Measurements from ENCODE around the gene CBFA2T2. TPM values are rescaled to one million over a fixed set of nuclear protein-coding genes. Genes with fewer than 3 reads are reported as not detected.

The CBFA2T2 gene
- polyA plus RNA-seq, 3 donors = 1.7 to 9.7 (median 4.9) TPM

DNA sequence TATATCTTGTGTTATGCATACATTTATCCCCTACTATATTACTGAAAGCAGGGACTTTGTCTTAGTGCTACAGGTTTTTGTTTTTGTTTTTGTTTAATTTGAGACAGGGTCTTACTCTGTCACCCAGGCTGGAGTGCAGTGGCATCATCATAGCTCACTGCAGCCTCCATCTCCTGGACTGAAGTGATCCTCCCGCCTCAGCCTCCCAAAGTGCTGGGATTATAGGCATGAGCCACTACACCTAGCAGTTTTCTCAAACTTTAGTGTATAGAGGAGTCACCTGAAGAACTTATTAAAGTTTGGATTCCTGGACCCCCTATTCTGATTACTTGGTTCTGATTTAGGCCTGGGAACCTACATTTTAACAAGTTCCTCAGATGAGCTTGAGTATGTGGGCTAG, 51.9 kb downstream of the CBFA2T2 start:
- Histone ChIP-seq H2AFZ (ENCODE audit: insufficient read depth, low read depth, low read length, poor library complexity, severe bottlenecking) (no peak overlapping the region), H3K4me3 (replicated peaks in 1 of 3; ENCODE audit: low read depth in 2 of 3, low read length in 3 of 3) (no peak overlapping the region), H3K27ac (ENCODE audit: low read depth in 1 of 2, low read length in 2 of 2) (no peak overlapping the region), H3K4me1 (ENCODE audit: control insufficient read depth in 1 of 2, insufficient read depth in 2 of 2, low read length in 2 of 2) (no peaks in the 10 kb centered on the region), H3K4me2 (replicated peaks; ENCODE audit: extremely low read depth, low read length, poor library complexity, severe bottlenecking) (no peak overlapping the region), H3K79me2 (ENCODE audit: insufficient read depth, low read length) (no peaks in the 10 kb centered on the region), H3K36me3 (replicated peaks in 1 of 2; ENCODE audit: control insufficient read depth in 1 of 2, insufficient read depth in 2 of 2, low read length in 2 of 2) (no peaks in the 10 kb centered on the region), H4K20me1 (ENCODE audit: insufficient read depth, low read length) (peaks cover 6% of the 10 kb centered on the region), H3K9me3 (replicated peaks in 1 of 2; ENCODE audit: control insufficient read depth in 1 of 2, insufficient read depth in 1 of 2, low read length in 2 of 2) (no peaks in the 10 kb centered on the region), H3K27me3 (ENCODE audit: control insufficient read depth in 2 of 2, insufficient read depth in 2 of 2, low read length in 2 of 2) (no peaks in the 10 kb centered on the region), H3K9ac (ENCODE audit: insufficient read depth, low read length, poor library complexity, severe bottlenecking) (no peak overlapping the region)
- intact Hi-C loops (cut with micrococcal nuclease) = no loop called here
- DNase-seq = no peak
- H3K27ac Mint-ChIP-seq = no peak overlapping the region
- no peaks in the 10 kb centered on the region for H3K27me3 Mint-ChIP-seq (ENCODE audit: low read depth in 3 of 3)
- TF ChIP-seq, protein P1, sequence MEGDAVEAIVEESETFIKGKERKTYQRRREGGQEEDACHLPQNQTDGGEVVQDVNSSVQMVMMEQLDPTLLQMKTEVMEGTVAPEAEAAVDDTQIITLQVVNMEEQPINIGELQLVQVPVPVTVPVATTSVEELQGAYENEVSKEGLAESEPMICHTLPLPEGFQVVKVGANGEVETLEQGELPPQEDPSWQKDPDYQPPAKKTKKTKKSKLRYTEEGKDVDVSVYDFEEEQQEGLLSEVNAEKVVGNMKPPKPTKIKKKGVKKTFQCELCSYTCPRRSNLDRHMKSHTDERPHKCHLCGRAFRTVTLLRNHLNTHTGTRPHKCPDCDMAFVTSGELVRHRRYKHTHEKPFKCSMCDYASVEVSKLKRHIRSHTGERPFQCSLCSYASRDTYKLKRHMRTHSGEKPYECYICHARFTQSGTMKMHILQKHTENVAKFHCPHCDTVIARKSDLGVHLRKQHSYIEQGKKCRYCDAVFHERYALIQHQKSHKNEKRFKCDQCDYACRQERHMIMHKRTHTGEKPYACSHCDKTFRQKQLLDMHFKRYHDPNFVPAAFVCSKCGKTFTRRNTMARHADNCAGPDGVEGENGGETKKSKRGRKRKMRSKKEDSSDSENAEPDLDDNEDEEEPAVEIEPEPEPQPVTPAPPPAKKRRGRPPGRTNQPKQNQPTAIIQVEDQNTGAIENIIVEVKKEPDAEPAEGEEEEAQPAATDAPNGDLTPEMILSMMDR (IDR thresholded peaks at IDR 0.05) = no peak
- peaks cover 2 to 7% (median 5%) of the 10 kb centered on the region in 7 donors for H3K9me3 Mint-ChIP-seq
- peaks cover 3% of the 10 kb centered on the region for H3K4me1 Mint-ChIP-seq
- no peak overlapping the region for H3K4me3 Mint-ChIP-seq
- no CpG with 5 or more reads among the region's 1 CpG for WGBS (ENCODE audit: insufficient coverage)
- peaks cover 8 to 9% of the 10 kb centered on the region in 2 donors for H3K36me3 Mint-ChIP-seq

DNA sequence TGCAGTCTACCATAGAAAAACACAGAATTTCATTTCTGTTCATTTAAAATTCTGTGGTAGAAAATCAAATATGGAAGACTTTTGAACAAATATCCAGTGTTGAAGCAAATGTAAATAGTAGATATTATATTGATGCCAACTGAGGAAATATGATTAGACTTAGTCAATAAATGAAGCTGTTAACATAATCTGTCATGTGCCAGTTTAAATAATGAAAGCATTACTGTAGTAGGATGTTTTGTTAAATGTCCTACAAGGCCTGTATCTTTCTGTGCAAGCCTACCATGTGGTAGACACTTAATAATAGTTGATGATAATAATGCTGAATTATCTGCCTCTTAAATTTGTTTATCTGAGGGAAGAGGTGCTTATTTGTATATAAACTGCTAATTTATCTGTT, 55.9 kb downstream of the CBFA2T2 start:
- Histone ChIP-seq H3K79me2 (ENCODE audit: insufficient read depth, low read length) (no peaks in the 10 kb centered on the region), H2AFZ (ENCODE audit: insufficient read depth, low read depth, low read length, poor library complexity, severe bottlenecking) (no peak overlapping the region), H4K20me1 (ENCODE audit: insufficient read depth, low read length) (no peaks in the 10 kb centered on the region), H3K9ac (ENCODE audit: insufficient read depth, low read length, poor library complexity, severe bottlenecking) (no peak overlapping the region), H3K27me3 (ENCODE audit: control insufficient read depth in 2 of 2, insufficient read depth in 2 of 2, low read length in 2 of 2) (no peaks in the 10 kb centered on the region), H3K9me3 (replicated peaks in 1 of 2; ENCODE audit: control insufficient read depth in 1 of 2, insufficient read depth in 1 of 2, low read length in 2 of 2) (no peaks in the 10 kb centered on the region), H3K4me2 (replicated peaks; ENCODE audit: extremely low read depth, low read length, poor library complexity, severe bottlenecking) (no peak overlapping the region), H3K27ac (ENCODE audit: low read depth in 1 of 2, low read length in 2 of 2) (no peak overlapping the region), H3K36me3 (replicated peaks in 1 of 2; ENCODE audit: control insufficient read depth in 1 of 2, insufficient read depth in 2 of 2, low read length in 2 of 2) (no peaks in the 10 kb centered on the region), H3K4me3 (replicated peaks in 1 of 3; ENCODE audit: low read depth in 2 of 3, low read length in 3 of 3) (no peak overlapping the region), H3K4me1 (ENCODE audit: control insufficient read depth in 1 of 2, insufficient read depth in 2 of 2, low read length in 2 of 2) (no peaks in the 10 kb centered on the region)
- H3K4me3 Mint-ChIP-seq = no peak overlapping the region
- H3K27ac Mint-ChIP-seq = no peak overlapping the region
- no peak for DNase-seq
- intact Hi-C loops (cut with micrococcal nuclease) = no loop called here
- no peaks in the 10 kb centered on the region for H3K27me3 Mint-ChIP-seq (ENCODE audit: low read depth in 3 of 3)
- peaks cover 2 to 4% of the 10 kb centered on the region in 2 donors for H3K36me3 Mint-ChIP-seq
- peaks cover 0 to 2% (median 0%) of the 10 kb centered on the region in 7 donors for H3K9me3 Mint-ChIP-seq
- H3K4me1 Mint-ChIP-seq = no peaks in the 10 kb centered on the region
- TF ChIP-seq, protein P1 (IDR thresholded peaks at IDR 0.05) = no peak

Measured in CD14-positive monocyte (primary cell).